Measurements from ENCODE around the gene MYT1.

MYT1 gene

DNA sequence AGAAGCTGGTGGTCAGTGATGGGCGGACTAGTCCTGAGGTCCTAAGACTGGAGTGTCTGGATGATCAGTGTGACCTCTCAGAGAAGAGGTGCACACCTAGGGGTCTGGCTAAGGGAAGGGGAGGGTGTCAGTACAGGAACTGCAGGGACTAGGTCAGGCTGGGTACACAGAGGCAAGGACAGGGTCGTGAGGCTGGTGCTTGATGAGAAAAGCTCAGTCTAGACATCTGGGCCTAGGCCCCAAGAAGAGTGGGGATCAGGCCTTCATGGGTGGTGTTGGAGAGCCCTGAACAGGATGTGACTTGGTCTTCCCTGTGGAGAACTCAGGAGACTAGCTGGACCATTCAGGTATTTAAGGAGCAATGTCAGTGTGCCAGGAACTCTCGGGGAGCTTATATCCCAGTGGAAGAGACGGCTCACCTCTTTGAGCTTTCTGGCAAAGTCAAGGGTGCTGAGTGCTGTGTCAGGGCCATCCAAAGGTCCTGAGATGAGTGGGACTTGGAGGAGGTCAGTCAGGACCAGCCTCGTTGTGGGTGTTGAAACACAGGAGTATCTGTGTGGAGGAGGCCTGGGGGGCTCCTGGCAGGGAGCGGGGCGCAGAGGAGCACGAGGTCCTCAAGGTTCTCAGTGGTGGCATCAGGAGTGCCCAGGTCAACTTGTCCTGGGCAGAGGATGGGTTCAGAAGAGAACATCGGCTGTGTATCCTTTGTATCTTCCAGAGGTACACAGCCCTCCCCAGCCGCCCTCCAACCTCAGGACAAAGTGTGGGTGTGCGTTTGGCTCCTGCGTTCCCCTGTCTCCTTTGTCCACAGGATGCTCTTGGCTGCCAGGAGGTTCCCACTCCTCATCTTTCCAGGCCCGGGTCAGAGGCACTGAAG is 13.3 kb upstream of the MYT1 start:
- TF ChIP-seq CEBPB (IDR thresholded peaks at IDR 0.05): no peak
- TF ChIP-seq EP300 (IDR thresholded peaks at IDR 0.05; ENCODE audit: borderline replicate concordance): no peak
- TF ChIP-seq, protein P1, sequence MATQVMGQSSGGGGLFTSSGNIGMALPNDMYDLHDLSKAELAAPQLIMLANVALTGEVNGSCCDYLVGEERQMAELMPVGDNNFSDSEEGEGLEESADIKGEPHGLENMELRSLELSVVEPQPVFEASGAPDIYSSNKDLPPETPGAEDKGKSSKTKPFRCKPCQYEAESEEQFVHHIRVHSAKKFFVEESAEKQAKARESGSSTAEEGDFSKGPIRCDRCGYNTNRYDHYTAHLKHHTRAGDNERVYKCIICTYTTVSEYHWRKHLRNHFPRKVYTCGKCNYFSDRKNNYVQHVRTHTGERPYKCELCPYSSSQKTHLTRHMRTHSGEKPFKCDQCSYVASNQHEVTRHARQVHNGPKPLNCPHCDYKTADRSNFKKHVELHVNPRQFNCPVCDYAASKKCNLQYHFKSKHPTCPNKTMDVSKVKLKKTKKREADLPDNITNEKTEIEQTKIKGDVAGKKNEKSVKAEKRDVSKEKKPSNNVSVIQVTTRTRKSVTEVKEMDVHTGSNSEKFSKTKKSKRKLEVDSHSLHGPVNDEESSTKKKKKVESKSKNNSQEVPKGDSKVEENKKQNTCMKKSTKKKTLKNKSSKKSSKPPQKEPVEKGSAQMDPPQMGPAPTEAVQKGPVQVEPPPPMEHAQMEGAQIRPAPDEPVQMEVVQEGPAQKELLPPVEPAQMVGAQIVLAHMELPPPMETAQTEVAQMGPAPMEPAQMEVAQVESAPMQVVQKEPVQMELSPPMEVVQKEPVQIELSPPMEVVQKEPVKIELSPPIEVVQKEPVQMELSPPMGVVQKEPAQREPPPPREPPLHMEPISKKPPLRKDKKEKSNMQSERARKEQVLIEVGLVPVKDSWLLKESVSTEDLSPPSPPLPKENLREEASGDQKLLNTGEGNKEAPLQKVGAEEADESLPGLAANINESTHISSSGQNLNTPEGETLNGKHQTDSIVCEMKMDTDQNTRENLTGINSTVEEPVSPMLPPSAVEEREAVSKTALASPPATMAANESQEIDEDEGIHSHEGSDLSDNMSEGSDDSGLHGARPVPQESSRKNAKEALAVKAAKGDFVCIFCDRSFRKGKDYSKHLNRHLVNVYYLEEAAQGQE (IDR thresholded peaks at IDR 0.05; ENCODE audit: low read depth): no peak
- no peak for TF ChIP-seq TAF1 (IDR thresholded peaks at IDR 0.05; ENCODE audit: low read depth)
- no peak for TF ChIP-seq TCF12 (IDR thresholded peaks at IDR 0.05; ENCODE audit: low read depth)
- TF ChIP-seq ZBTB7A (IDR thresholded peaks at IDR 0.05; ENCODE audit: low read depth): no peak
- TF ChIP-seq, protein P2, sequence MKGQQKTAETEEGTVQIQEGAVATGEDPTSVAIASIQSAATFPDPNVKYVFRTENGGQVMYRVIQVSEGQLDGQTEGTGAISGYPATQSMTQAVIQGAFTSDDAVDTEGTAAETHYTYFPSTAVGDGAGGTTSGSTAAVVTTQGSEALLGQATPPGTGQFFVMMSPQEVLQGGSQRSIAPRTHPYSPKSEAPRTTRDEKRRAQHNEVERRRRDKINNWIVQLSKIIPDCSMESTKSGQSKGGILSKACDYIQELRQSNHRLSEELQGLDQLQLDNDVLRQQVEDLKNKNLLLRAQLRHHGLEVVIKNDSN (IDR thresholded peaks at IDR 0.05): no peak
- TF ChIP-seq EGR1 (IDR thresholded peaks at IDR 0.05): no peak
- no peak for TF ChIP-seq TEAD4 (IDR thresholded peaks at IDR 0.05)
- no peak for TF ChIP-seq MAX (IDR thresholded peaks at IDR 0.05)
- TF ChIP-seq RAD21 (IDR thresholded peaks at IDR 0.05; ENCODE audit: low read depth): no peak
- TF ChIP-seq YY1 (IDR thresholded peaks at IDR 0.05; ENCODE audit: low read depth): no peak
- no peak for TF ChIP-seq NFIC (IDR thresholded peaks at IDR 0.05)
- no peak for TF ChIP-seq FOXM1 (IDR thresholded peaks at IDR 0.05; ENCODE audit: borderline replicate concordance, low read depth)
- no peak for TF ChIP-seq CREB1 (IDR thresholded peaks at IDR 0.05; ENCODE audit: low read depth)

- no peak for TF ChIP-seq EGR1 (IDR thresholded peaks at IDR 0.05)
- no peak for TF ChIP-seq ZBTB7A (IDR thresholded peaks at IDR 0.05; ENCODE audit: low read depth)
- no peak for TF ChIP-seq MAX (IDR thresholded peaks at IDR 0.05)
- TF ChIP-seq TEAD4 (IDR thresholded peaks at IDR 0.05): no peak
- TF ChIP-seq FOXM1 (IDR thresholded peaks at IDR 0.05; ENCODE audit: borderline replicate concordance, low read depth): no peak
- TF ChIP-seq RAD21 (IDR thresholded peaks at IDR 0.05; ENCODE audit: low read depth): no peak
- no peak for TF ChIP-seq YY1 (IDR thresholded peaks at IDR 0.05; ENCODE audit: low read depth)
- TF ChIP-seq TCF12 (IDR thresholded peaks at IDR 0.05; ENCODE audit: low read depth): no peak
- TF ChIP-seq, protein P2 (IDR thresholded peaks at IDR 0.05): no peak
- TF ChIP-seq EP300 (IDR thresholded peaks at IDR 0.05; ENCODE audit: borderline replicate concordance): no peak
- no peak for TF ChIP-seq NFIC (IDR thresholded peaks at IDR 0.05)
- TF ChIP-seq, protein P1 (IDR thresholded peaks at IDR 0.05; ENCODE audit: low read depth): no peak
- TF ChIP-seq CEBPB (IDR thresholded peaks at IDR 0.05): no peak
- no peak for TF ChIP-seq CREB1 (IDR thresholded peaks at IDR 0.05; ENCODE audit: low read depth)
Observed at GRCh38 chr20:64151633-64152530, 12.4 kb upstream of the MYT1 start.

- no peak for TF ChIP-seq TCF12 (IDR thresholded peaks at IDR 0.05; ENCODE audit: low read depth)
- TF ChIP-seq RAD21 (IDR thresholded peaks at IDR 0.05; ENCODE audit: low read depth): no peak
- TF ChIP-seq FOXM1 (IDR thresholded peaks at IDR 0.05; ENCODE audit: borderline replicate concordance, low read depth): no peak
- TF ChIP-seq TAF1 (IDR thresholded peaks at IDR 0.05; ENCODE audit: low read depth): no peak
- TF ChIP-seq, protein P1 (IDR thresholded peaks at IDR 0.05; ENCODE audit: low read depth): no peak
- no peak for TF ChIP-seq EGR1 (IDR thresholded peaks at IDR 0.05)
- TF ChIP-seq TEAD4 (IDR thresholded peaks at IDR 0.05): no peak
- no peak for TF ChIP-seq ZBTB7A (IDR thresholded peaks at IDR 0.05; ENCODE audit: low read depth)
- TF ChIP-seq MAX (IDR thresholded peaks at IDR 0.05): no peak
- TF ChIP-seq EP300 (IDR thresholded peaks at IDR 0.05; ENCODE audit: borderline replicate concordance): no peak
- TF ChIP-seq, protein P2 (IDR thresholded peaks at IDR 0.05): no peak
- TF ChIP-seq NFIC (IDR thresholded peaks at IDR 0.05): no peak
- no peak for TF ChIP-seq CREB1 (IDR thresholded peaks at IDR 0.05; ENCODE audit: low read depth)
- no peak for TF ChIP-seq CEBPB (IDR thresholded peaks at IDR 0.05)
Observed at GRCh38 chr20:64152906-64153305, 11.3 kb upstream of the MYT1 start.

All from Ishikawa (cell line).